Right lung (tissue), 5 donors: ENCODE results near the gene HERC6. TPM values are rescaled to one million over a fixed set of nuclear protein-coding genes. Genes with fewer than 3 reads are reported as not detected.
"Not testable (repeated sequence)": the region's sequence is repeated elsewhere in the genome, so short reads cannot be mapped to it uniquely, and the experiment has no call there.

Source experiments
- DNase-seq, 2 donors: peaks; one replicate each; pipeline ENCODE4 v3.0.0-alpha.2; 2013
- polyA plus RNA-seq, 5 donors: library from polyadenylated mRNA; unstranded; fragments of 120-200 nt; gene quantifications; one replicate each; pipeline versions ENCODE4 v1.2.1 to v1.2.3, GENCODE V29; 2013; ENCODE audit warnings: inconsistent platforms in 1 of 5, low replicate concordance in 1 of 5; ENCODE audit not compliant: insufficient read length in 5 of 5, insufficient read depth in 1 of 5

HERC6 gene
- polyA plus RNA-seq, 5 donors = 10.2 to 14.6 (median 12.8) TPM

GRCh38 chr4:88390128-88390527 lies 11.5 kb downstream of the HERC6 start:
- DNase-seq = no peak

GRCh38 chr4:88391703-88392102 lies 13.1 kb downstream of the HERC6 start:
- DNase-seq = no peak

GRCh38 chr4:88396681-88397080 lies 18.0 kb downstream of the HERC6 start:
- DNase-seq = no peak

- no peak for DNase-seq
Measured at GRCh38 chr4:88398381-88398780, 19.7 kb downstream of the HERC6 start.

GRCh38 chr4:88409206-88409605 lies 30.6 kb downstream of the HERC6 start:
- DNase-seq = no peak

- DNase-seq = no peak
Measured at GRCh38 chr4:88409789-88410188, 31.1 kb downstream of the HERC6 start.

- no peak for DNase-seq
Measured at GRCh38 chr4:88411491-88412096, 32.9 kb downstream of the HERC6 start.

GRCh38 chr4:88413801-88414200 lies 35.1 kb downstream of the HERC6 start:
- no peak for DNase-seq

GRCh38 chr4:88414755-88415154 lies 36.1 kb downstream of the HERC6 start:
- no peak for DNase-seq

- no peak for DNase-seq
Measured at GRCh38 chr4:88415982-88416381, 37.3 kb downstream of the HERC6 start.

GRCh38 chr4:88418411-88418810 lies 39.8 kb downstream of the HERC6 start:
- DNase-seq = no peak

- no peak for DNase-seq
Measured at GRCh38 chr4:88419874-88420273, 41.2 kb downstream of the HERC6 start.

GRCh38 chr4:88420844-88421243 lies 42.2 kb downstream of the HERC6 start:
- DNase-seq = no peak

- DNase-seq = no peak
Measured at GRCh38 chr4:88422403-88422802, 43.8 kb downstream of the HERC6 start.

- DNase-seq = no peak
Measured at GRCh38 chr4:88429401-88429800, 50.7 kb downstream of the HERC6 start.

GRCh38 chr4:88435987-88436693 lies 57.5 kb downstream of the HERC6 start:
- no peak for DNase-seq

GRCh38 chr4:88437873-88438272 lies 59.2 kb downstream of the HERC6 start:
- DNase-seq = not testable (repeated sequence)

- DNase-seq = no peak
Measured at GRCh38 chr4:88439161-88439760, 60.6 kb downstream of the HERC6 start.

GRCh38 chr4:88440146-88440545 lies 61.5 kb downstream of the HERC6 start:
- no peak for DNase-seq

- no peak for DNase-seq
Measured at GRCh38 chr4:88441696-88442095, 63.0 kb downstream of the HERC6 start.

GRCh38 chr4:88442689-88443191 lies 64.1 kb downstream of the HERC6 start:
- no peak for DNase-seq

GRCh38 chr4:88443486-88443885 lies 64.8 kb downstream of the HERC6 start:
- no peak for DNase-seq

GRCh38 chr4:88445252-88445651 lies 66.6 kb downstream of the HERC6 start:
- DNase-seq = no peak
